HepG2 (cell line): ENCODE measurements around the gene AGBL1. TPM values are rescaled to one million over a fixed set of nuclear protein-coding genes. Genes with fewer than 3 reads are reported as not detected.
A peak's percentile ranks its signal among the peaks of the same experiment; 100 is the strongest.

ENCODE experiments used
- ATAC-seq: fragments of 200-7000 bp; cut with Tn5 transposase; 3 replicates; pipeline ENCODE4 v1.9.1; 2020; ENCODE audit warnings: mild to moderate bottlenecking, moderate library complexity
- BruUV-seq: library from RNA; stranded (reverse); fragments of 400-500 nt; replicated peaks from 2 replicates; lab custom pipeline; 2021; lab: Mats Ljungman, UMichigan
- CTCF ChIA-PET: fragments of 300-600 bp; formaldehyde crosslinking; extraction: SDS; loops from one replicate; lab custom pipeline; 2021; ENCODE audit warnings: low total read pairs, inconsistent platforms, low intra/inter-chr PET ratio; lab: Yijun Ruan, JAX
- POLR2A ChIA-PET: fragments of 350-600 bp; sonication (Branson Sonifier 250); formaldehyde crosslinking; loops from one replicate; lab custom pipeline; 2020; ENCODE audit warnings: antibody characterized with exemption, inconsistent platforms; lab: Yijun Ruan, JAX
- DNase-seq: peaks from one replicate; pipeline ENCODE4 v3.0.0-alpha.2; 2015; ENCODE audit warnings: low spot score
- FAIRE-seq: peaks from 3 replicates; lab custom pipeline; 2011; peaks lifted over from hg19 to GRCh38; lab: Jason Lieb, UNC
- H2AFZ ChIP-seq: one replicate; pipeline ENCODE4 v1.6.1; 2011; ENCODE audit warnings: low read length, inconsistent platforms
- H3K27ac ChIP-seq: fragments of 300-600 bp; 3 replicates; pipeline ENCODE4 v1.8.0; 2011; ENCODE audit warnings: mixed run types, mild to moderate bottlenecking, mixed read lengths, low read length, inconsistent platforms; ENCODE audit not compliant: insufficient read depth; ENCODE audit errors: extremely low read length
- H3K27me3 ChIP-seq, 2 experiments: fragments of 200-600 bp in 1 of 2; 2 replicates in 1 of 2; 3 replicates in 1 of 2; pipeline versions ENCODE4 v1.6.0 to v1.8.0; 2011; ENCODE audit warnings: low read length in 2 of 2, mild to moderate bottlenecking in 2 of 2, moderate library complexity in 2 of 2, inconsistent platforms in 1 of 2; ENCODE audit not compliant: insufficient read depth in 2 of 2, control insufficient read depth in 1 of 2
- H3K36me3 ChIP-seq, 2 experiments: fragments of 200-600 bp in 1 of 2; replicated peaks in 1 of 2; 2 replicates in 1 of 2; 3 replicates in 1 of 2; pipeline versions ENCODE4 v1.5.1 to v1.8.0; 2011; ENCODE audit warnings: low read length in 2 of 2, inconsistent platforms in 1 of 2; ENCODE audit not compliant: insufficient read depth in 2 of 2, control insufficient read depth in 1 of 2
- H3K4me1 ChIP-seq: 2 replicates; pipeline ENCODE4 v1.5.1; 2012; ENCODE audit warnings: low read length, inconsistent platforms; ENCODE audit not compliant: insufficient read depth
- H3K4me2 ChIP-seq: 2 replicates; pipeline ENCODE4 v1.6.0; 2011; ENCODE audit warnings: low read depth, low read length, inconsistent platforms
- H3K4me3 ChIP-seq, 3 experiments: fragments of 200-600 bp in 1 of 3; sonication (generic), shearing (Covaris generic) in 1 of 3; replicated peaks in 1 of 3; 2 replicates each; pipeline ENCODE4 v1.5.1; 2011 to 2016; ENCODE audit warnings: low read length in 3 of 3, inconsistent platforms in 2 of 3, low read depth in 2 of 3, mild to moderate bottlenecking in 2 of 3, control low read depth in 1 of 3, mixed read lengths in 1 of 3; ENCODE audit not compliant: insufficient read depth in 1 of 3
- H3K79me2 ChIP-seq: one replicate; pipeline ENCODE4 v1.6.1; 2011; ENCODE audit warnings: low read length, inconsistent platforms; ENCODE audit not compliant: insufficient read depth
- H3K9ac ChIP-seq: 2 replicates; pipeline ENCODE4 v1.6.0; 2011; ENCODE audit warnings: mild to moderate bottlenecking, low read depth, low read length, inconsistent platforms; ENCODE audit not compliant: insufficient read depth
- H3K9me3 ChIP-seq: 2 replicates; pipeline ENCODE4 v1.5.1; 2012; ENCODE audit warnings: mild to moderate bottlenecking, low read length
- H4K20me1 ChIP-seq: 2 replicates; pipeline ENCODE4 v1.6.0; 2011; ENCODE audit warnings: inconsistent platforms, mild to moderate bottlenecking, low read length, moderate library complexity; ENCODE audit not compliant: insufficient read depth
- ATF7 ChIP-seq, 2 experiments: fragments of 450-650 bp in 1 of 2; sonication (generic) in 1 of 2; formaldehyde crosslinking in 1 of 2; IDR thresholded peaks; 2 replicates each; pipeline versions ENCODE4 v1.4.0 to v1.6.1; 2016 to 2020; ENCODE audit warnings: antibody characterized with exemption in 1 of 2, mild to moderate bottlenecking in 1 of 2, missing genetic modification reagents in 1 of 2
- FOXA1 ChIP-seq, 2 experiments: fragments of 450-650 bp in 1 of 2; sonication (generic) in 1 of 2; formaldehyde crosslinking in 1 of 2; IDR thresholded peaks; 2 replicates each; pipeline versions ENCODE4 v1.4.0 to v1.6.1; 2016 to 2020; ENCODE audit warnings: missing genetic modification reagents in 1 of 2
- HMGA1 ChIP-seq: sonication (generic); formaldehyde crosslinking; conservative IDR thresholded peaks from 2 replicates; pipeline ENCODE4 v1.4.0; 2020; ENCODE audit warnings: missing genetic modification reagents
- MAFF ChIP-seq: IDR thresholded peaks from 2 replicates; pipeline ENCODE4 v1.6.1; 2011; ENCODE audit warnings: low read depth, low read length, improper control_type of control experiment
- MAFK ChIP-seq, 2 experiments: IDR thresholded peaks in 1 of 2; conservative IDR thresholded peaks in 1 of 2; 2 replicates each; pipeline ENCODE4 v1.6.1; 2011; ENCODE audit warnings: improper control_type of control experiment in 2 of 2, low read length in 2 of 2
- WGBS: methylation state at CpG from one replicate; pipeline ENCODE4 v1.1.6; 2017; ENCODE audit warnings: low lambda C conversion rate; 5-methylcytosine and 5-hydroxymethylcytosine counted together
- in situ Hi-C: cut with HindIII; loops from 2 replicates; pipeline ENCODE4 v1.10.0; 2017; ENCODE audit warnings: low pct_unique_long_range_greater_than_20kb; ENCODE audit not compliant: extremely low pct_ligation_motif_present
- intact Hi-C: fragments of 100-400 bp; cut with micrococcal nuclease; formaldehyde crosslinking; loops from one replicate; pipeline ENCODE4 v1.10.0; 2022; ENCODE audit not compliant: unreplicated experiment
- polyA plus RNA-seq, 8 experiments: library from polyadenylated mRNA; depleted of rRNA in 3 of 8; stranded (reverse) in 7 of 8; unstranded in 1 of 8; fragments of >200 nt; fragmentation: Illumina TruSeq in 4 of 8; extraction: Trizol in 4 of 8; gene quantifications; 2 replicates each; pipeline versions ENCODE4 v1.2.1 to v1.2.3, GENCODE V29; 2011 to 2016; ENCODE audit warnings: low read depth in 4 of 8, missing spikeins in 1 of 8, mixed read lengths in 1 of 8; ENCODE audit not compliant: insufficient read depth in 1 of 8
- total RNA-seq, 5 experiments: library from RNA; depleted of rRNA; stranded (reverse); fragments of >200 nt; fragmentation: Illumina TruSeq; extraction: Trizol; gene quantifications; 2 replicates each; pipeline ENCODE4 v1.2.3, GENCODE V29; 2016; ENCODE audit warnings: low read depth in 1 of 5

Gene AGBL1
- total and polyA plus RNA-seq, 2 of the 13 experiments (the other 11 are each of a cell fraction or from before 2014, with no cell fraction given): 0.01 TPM; not detected in 1

DNA sequence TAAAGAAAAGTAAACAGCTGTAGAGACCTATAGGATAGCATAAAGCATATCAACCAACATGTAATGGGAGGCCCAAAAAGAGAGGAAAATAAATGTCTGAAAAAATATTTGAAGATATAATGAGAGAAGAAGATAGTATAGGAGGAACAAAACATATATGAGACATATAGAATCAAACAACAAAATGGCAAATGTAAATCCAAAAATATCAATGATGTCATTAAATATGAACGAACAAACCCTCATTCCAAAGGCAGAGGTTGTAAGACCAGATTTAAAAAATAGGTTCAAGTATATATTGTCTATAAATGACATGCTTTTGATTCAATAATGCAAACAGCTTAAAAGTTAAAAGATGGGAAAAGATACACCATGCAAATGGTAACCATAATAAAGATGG, 470.4 kb downstream of the AGBL1 start:
- 3% methylated on average over 1 of the region's 1 CpG for WGBS
- TF ChIP-seq ATF7 (IDR thresholded peaks at IDR 0.05): peak; percentile 83
- TF ChIP-seq ATF7 (CRISPR knock-in tag; IDR thresholded peaks at IDR 0.05): no peak
- TF ChIP-seq FOXA1 (IDR thresholded peaks at IDR 0.05): no peak
- TF ChIP-seq FOXA1 (CRISPR knock-in tag; IDR thresholded peaks at IDR 0.05): no peak
- no peak for ATAC-seq

DNA sequence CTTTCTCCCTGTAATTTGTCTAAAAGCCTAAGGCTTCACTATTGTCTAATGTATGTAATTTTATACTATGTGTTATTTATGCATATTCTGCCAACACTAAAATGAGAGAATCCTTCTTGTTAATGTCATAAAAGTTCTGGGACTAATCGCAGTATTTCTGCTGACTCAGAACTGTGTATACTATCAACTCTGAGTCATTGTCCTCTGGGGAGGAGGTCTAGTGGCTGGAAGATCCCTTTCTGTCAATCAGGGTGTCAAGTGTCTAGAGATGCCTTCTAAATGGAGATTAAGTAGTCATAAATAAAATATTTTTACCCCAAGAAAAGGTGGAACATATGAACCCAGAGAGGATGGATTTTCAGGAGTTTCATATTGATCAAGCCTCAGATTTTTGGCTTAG, 473.4 kb downstream of the AGBL1 start:
- H3K4me1 ChIP-seq: no peaks in the 10 kb centered on the region
- TF ChIP-seq MAFK (conservative IDR thresholded peaks at IDR 0.05 in 1 of 2, IDR thresholded peaks at IDR 0.05 in 1 of 2; ENCODE audit: low read length in 2 of 2) (peak; percentile 84 to 91), HMGA1 (no peak), MAFF (peak; percentile 86)
- TF ChIP-seq, all 625 proteins: peak for 2
- Histone ChIP-seq H3K9ac (no peak overlapping the region), H3K27ac (no peak overlapping the region), H3K27me3 (no peaks in the 10 kb centered on the region), H3K4me3 (no peak overlapping the region), H3K9me3 (peaks cover 80% of the 10 kb centered on the region), H3K79me2 (no peaks in the 10 kb centered on the region), H4K20me1 (no peaks in the 10 kb centered on the region), H2AFZ (no peak overlapping the region), H3K36me3 (no peaks in the 10 kb centered on the region), H3K4me2 (no peak overlapping the region)
- BruUV-seq: no TSS peak
- POLR2A ChIA-PET: no interaction called here
- no peak for DNase-seq
- FAIRE-seq: no peak
- 4% methylated on average over 1 of the region's 1 CpG for WGBS
- CTCF ChIA-PET: no interaction called here
- no peak for ATAC-seq
- intact Hi-C loops (no loop called here), in situ Hi-C loops (no loop called here)

More for the DNA sequence above, 470.4 kb downstream of the AGBL1 start:
- intact Hi-C loops (no loop called here), in situ Hi-C loops (no loop called here)
- no peaks in the 10 kb centered on the region for H3K27me3 ChIP-seq
- no peaks in the 10 kb centered on the region for H4K20me1 ChIP-seq
- peaks cover 80% of the 10 kb centered on the region for H3K9me3 ChIP-seq
- no TSS peak for BruUV-seq
- no peak overlapping the region for H3K4me2 ChIP-seq
- H2AFZ ChIP-seq: no peak overlapping the region
- ChIA-PET CTCF (no interaction called here), POLR2A (no interaction called here)
- no peak overlapping the region for H3K27ac ChIP-seq
- no peak for FAIRE-seq
- no peak for DNase-seq
- H3K4me3 ChIP-seq: no peak overlapping the region
- H3K4me1 ChIP-seq: no peaks in the 10 kb centered on the region
- no peaks in the 10 kb centered on the region for H3K79me2 ChIP-seq
- H3K36me3 ChIP-seq: no peaks in the 10 kb centered on the region
- H3K9ac ChIP-seq: no peak overlapping the region
